Astrocyte of the spinal cord (primary cell): ENCODE data around the gene GJC2.
"Not testable (repeated sequence)": the region's sequence is repeated elsewhere in the genome, so short reads cannot be mapped to it uniquely, and the experiment has no call there.

Experiments used
- DNase-seq: peaks from one replicate; pipeline ENCODE4 v3.0.0; 2011; ENCODE audit warnings: low read depth, low spot score
- H3K4me3 ChIP-seq: 2 replicates; pipeline ENCODE4 v1.5.1; 2011; ENCODE audit warnings: low read depth, mild to moderate bottlenecking, low read length, moderate library complexity
- in situ Hi-C: cut with HindIII; loops from 2 replicates; pipeline ENCODE4 v1.10.0; 2017; ENCODE audit warnings: low sequenced_read_pairs
- TF ChIP-seq, protein P1 (sequence below): IDR thresholded peaks from 2 replicates; pipeline ENCODE4 v1.5.1; 2012; ENCODE audit warnings: low read depth, mild to moderate bottlenecking, low read length, inconsistent platforms

Gene GJC2

DNA sequence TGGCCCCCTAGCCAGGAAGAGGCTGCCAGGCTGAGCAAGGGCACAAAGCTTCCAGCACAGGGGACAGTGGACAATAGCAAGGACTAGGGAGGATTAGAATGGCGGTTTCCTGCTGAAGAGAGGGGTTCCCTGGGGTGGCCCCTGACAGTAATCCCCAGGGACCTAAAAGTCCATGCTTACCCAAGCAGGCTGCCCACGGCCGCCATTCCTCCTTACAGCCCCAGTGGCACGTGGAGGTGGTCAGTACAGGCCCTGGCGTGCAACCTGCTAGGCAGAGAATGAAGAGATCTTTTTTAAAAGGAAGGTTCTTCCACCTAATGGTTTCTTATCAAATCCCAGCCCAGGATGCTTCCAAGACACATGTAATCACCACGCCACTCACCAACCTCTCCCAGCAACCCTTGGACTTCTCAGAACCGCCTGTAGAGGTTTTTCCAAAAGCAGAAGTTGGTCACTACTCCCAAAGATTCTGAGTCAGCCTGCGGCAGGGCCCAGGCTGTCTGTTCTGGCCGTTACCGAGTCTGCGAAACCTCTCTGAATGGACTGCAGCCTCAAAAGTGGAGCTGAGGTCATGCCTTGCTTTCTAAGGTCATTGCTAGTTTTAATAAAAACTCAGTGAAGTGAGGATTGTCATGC is 41.6 kb upstream of the GJC2 start:
- TF ChIP-seq, protein P1, sequence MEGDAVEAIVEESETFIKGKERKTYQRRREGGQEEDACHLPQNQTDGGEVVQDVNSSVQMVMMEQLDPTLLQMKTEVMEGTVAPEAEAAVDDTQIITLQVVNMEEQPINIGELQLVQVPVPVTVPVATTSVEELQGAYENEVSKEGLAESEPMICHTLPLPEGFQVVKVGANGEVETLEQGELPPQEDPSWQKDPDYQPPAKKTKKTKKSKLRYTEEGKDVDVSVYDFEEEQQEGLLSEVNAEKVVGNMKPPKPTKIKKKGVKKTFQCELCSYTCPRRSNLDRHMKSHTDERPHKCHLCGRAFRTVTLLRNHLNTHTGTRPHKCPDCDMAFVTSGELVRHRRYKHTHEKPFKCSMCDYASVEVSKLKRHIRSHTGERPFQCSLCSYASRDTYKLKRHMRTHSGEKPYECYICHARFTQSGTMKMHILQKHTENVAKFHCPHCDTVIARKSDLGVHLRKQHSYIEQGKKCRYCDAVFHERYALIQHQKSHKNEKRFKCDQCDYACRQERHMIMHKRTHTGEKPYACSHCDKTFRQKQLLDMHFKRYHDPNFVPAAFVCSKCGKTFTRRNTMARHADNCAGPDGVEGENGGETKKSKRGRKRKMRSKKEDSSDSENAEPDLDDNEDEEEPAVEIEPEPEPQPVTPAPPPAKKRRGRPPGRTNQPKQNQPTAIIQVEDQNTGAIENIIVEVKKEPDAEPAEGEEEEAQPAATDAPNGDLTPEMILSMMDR: no peak
- in situ Hi-C loops: no loop called here
- DNase-seq: no peak
- peak overlapping the region; percentile 97 for H3K4me3 ChIP-seq

GRCh38 chr1:228108742-228109072 is 41.0 kb upstream of the GJC2 start:
- TF ChIP-seq, protein P1: no peak
- peak overlapping the region; percentile 97 for H3K4me3 ChIP-seq
- in situ Hi-C loops: no loop called here
- DNase-seq: no peak

DNA sequence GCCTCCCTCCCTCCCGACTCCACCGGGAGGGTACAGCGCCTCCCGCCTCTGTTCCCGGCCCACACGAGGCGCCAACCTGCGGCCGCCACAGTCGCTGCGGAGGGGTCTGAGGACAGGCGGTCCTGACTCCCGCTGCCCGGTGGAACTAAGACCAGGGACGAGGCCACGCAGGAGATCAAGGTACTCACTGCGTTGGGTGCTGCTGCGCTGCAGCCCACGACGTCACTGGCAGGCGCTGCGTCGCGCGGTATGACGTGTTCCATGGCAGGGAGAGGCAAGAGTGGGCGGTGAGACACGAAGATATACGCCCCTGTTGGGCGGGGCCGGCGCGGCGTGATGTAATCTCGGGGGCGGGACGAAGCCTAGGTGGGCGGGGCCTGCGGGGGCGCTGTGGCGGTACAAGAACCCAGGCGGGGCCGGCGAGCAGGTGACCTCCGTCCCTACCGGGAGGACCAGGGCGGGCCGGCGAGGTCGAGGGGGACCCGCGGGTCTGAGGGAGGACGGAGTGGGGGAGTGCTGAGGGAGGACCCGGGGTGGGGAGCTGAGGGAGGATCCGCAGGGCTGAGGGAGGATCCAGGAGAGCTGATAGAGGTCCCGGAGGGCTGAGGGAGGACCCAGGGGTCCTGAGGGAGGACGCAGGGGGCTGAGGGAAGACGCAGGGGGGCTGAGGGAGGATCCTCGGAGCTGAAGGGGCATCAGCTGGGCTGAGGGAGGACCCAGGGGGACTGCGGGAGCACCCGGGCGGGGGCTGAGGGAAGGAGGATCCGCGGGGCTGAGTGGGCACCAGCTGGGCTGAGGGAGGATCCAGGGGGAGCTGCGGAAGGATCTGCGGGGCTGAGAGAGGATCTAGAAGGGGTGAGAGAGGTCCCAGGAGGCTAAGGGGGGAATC is 40.4 kb upstream of the GJC2 start, which contains the start of gene MRPL55:
Gene MRPL55 (minus strand): TSS at position 227 of the 889 bp plus-strand sequence. CDS start 1,039 bp downstream, outside the sequence.
- TF ChIP-seq, protein P1: peak; percentile 8
- DNase-seq: peak; percentile 96
- peak within 1 kb of the TSS; percentile 97 for H3K4me3 ChIP-seq
- in situ Hi-C loops: no loop called here

DNA sequence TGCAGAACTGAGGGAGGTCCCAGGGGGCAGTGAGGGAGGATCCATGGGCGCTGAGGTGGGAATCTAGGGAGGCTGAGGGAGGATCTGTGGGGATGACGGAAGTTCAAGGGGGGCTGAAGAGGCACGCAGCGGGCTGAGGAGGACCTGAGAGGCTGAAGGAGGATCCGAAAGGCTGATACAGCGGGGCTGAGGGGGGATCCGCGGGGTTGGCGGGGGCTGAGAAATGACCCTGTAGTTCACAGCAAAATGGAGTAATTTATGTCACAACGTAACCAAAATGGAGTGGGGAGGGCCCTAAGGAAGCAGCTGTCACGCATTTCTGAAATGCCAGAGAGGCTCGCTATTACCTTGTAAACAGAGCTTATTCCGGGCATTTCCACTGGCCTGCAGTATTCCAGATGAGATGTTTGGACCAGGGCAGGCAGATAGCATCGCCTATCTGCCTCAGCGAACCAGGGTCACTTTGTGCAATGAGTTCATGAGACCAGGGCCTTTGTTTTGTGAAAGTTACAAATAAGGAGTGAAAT is 39.7 kb upstream of the GJC2 start:
- TF ChIP-seq, protein P1: no peak
- peak overlapping the region; percentile 97 for H3K4me3 ChIP-seq
- in situ Hi-C loops: no loop called here
- DNase-seq: no peak

GRCh38 chr1:228110556-228110955 is 39.2 kb upstream of the GJC2 start:
- no peak for DNase-seq
- TF ChIP-seq, protein P1: no peak
- in situ Hi-C loops: no loop called here
- no peak overlapping the region for H3K4me3 ChIP-seq

GRCh38 chr1:228111315-228111714 is 38.4 kb upstream of the GJC2 start:
- DNase-seq, H3K4me3 ChIP-seq, in situ Hi-C loops: not testable (repeated sequence)

GRCh38 chr1:228112167-228112566 is 37.6 kb upstream of the GJC2 start:
- in situ Hi-C loops: no loop called here
- no peak overlapping the region for H3K4me3 ChIP-seq
- TF ChIP-seq, protein P1: no peak
- no peak for DNase-seq
